Measurements from ENCODE around the gene PRDM16.

GRCh38 chr1:3312310-3312897, 243.4 kb downstream of the PRDM16 start:
- no peak for TF ChIP-seq CTCF (IDR thresholded peaks at IDR 0.05)
- TF ChIP-seq POLR2A (IDR thresholded peaks at IDR 0.05), result no peak

All from thyroid gland (tissue), 4 donors.